OCI-LY3 (cell line): ENCODE data around the gene MAPK14.

ENCODE experiments used
- EZH2phosphoT487 ChIP-seq: fragments of 200-600 bp; shearing (Covaris generic); IDR thresholded peaks from 2 replicates; pipeline ENCODE4 v1.6.1; 2018; ENCODE audit warnings: antibody characterized with exemption, mixed run types, low read depth
- TF ChIP-seq, protein P1 (sequence below): fragments of 200-600, 300-600 bp; sonication (generic); IDR thresholded peaks from 2 replicates; pipeline ENCODE4 v1.5.1; 2014; ENCODE audit warnings: antibody characterized with exemption, low read length, low read depth

DNA sequence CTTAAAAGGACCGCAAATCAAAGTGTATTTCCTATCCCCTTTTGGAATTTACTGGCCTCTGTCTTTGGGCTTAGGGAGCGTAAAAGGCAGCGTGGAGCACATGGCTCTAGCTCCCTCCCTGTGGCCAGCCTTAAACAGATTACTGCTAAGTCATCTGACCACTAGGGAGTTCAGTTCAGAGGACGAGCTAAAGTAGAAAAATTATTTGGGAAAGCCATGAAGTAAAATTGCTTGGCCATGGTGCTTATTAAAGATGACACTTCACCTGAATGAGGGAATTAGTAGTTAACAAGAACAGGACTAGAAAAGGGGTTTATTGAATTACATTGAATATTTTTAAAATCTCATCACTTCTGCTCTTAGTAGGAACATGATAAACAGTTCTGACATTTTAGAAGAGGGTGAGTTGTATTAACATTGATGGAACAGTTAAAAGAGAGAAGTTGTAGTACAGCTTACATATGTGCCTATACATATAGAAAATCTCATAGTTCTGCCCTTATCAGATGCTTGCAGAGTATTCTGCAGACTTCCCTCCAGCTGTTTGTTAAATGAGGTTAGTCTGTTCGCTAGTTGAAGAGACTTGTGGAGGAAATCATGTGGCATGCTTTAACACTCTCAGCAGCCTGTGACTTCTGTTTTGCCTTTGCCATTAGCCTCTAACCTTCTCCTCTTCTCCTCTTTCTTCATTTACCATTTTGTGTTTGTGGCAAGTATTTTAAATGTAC, 71.5 kb downstream of the MAPK14 start:
- TF ChIP-seq, protein P1, sequence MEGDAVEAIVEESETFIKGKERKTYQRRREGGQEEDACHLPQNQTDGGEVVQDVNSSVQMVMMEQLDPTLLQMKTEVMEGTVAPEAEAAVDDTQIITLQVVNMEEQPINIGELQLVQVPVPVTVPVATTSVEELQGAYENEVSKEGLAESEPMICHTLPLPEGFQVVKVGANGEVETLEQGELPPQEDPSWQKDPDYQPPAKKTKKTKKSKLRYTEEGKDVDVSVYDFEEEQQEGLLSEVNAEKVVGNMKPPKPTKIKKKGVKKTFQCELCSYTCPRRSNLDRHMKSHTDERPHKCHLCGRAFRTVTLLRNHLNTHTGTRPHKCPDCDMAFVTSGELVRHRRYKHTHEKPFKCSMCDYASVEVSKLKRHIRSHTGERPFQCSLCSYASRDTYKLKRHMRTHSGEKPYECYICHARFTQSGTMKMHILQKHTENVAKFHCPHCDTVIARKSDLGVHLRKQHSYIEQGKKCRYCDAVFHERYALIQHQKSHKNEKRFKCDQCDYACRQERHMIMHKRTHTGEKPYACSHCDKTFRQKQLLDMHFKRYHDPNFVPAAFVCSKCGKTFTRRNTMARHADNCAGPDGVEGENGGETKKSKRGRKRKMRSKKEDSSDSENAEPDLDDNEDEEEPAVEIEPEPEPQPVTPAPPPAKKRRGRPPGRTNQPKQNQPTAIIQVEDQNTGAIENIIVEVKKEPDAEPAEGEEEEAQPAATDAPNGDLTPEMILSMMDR, result no peak
- no peak for TF ChIP-seq EZH2phosphoT487
